HG03064 (cell line): ENCODE data around the gene WDR72.

ENCODE experiments used
- ATAC-seq: cut with Tn5 transposase; IDR thresholded peaks from one replicate; pipeline ENCODE4 v1.9.1; 2021; ENCODE audit warnings: low read depth; ENCODE audit not compliant: unreplicated experiment

WDR72 gene

DNA sequence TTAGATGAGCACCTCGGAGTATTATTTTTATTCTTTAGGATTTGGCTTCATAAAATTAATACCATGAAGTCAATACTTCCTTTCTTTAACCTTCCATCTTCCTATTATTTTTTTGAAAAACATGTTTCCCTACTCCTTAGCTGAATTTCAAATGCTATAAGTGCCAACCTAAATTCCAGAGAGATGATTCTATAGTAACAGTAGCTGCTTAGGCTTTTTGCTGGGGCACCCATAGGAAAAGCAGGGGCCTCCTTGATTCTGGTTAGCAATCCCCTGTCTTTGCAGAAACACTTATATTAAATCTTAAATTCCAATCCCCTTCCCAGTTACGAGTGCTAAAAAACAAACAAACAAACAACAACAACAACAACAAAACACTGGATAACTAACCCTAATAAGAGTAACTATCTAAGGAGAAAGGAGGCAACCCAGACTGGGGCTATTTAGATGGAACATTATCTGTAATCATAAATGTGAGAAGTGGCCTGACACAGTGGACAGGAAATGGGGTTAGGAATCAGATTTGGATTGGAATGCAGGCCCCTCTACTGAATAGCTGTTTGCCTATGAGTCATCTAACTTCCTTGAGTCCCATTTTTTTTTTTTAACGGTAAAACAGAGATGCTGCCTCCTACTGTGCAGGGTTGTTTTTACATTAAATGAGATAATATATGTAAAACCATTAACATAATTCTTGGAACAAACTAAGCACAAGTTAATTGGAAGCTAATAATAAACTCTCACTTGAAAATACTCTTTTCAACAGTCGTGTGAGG, 148.1 kb downstream of the WDR72 start:
- ATAC-seq = no peak

DNA sequence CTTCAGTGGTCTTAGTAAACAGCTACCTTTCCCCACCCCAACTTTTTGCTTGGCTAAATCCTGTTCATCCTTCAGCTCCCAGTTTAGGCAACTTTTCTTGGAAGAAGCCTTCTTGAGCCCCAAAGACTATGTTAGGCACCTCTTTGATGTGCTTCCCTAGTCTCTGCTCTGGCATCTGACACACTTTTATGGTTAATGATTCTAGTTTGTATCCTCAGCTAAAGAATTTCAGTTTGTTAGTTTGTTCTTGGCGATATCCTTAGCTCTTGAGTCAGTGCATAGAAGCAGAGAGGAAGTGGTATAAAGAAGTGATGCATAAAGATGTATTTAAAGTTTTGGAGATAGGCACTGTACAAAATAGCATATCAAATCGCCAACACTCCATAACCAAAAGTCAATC, 168.4 kb downstream of the WDR72 start:
- no peak for ATAC-seq

DNA sequence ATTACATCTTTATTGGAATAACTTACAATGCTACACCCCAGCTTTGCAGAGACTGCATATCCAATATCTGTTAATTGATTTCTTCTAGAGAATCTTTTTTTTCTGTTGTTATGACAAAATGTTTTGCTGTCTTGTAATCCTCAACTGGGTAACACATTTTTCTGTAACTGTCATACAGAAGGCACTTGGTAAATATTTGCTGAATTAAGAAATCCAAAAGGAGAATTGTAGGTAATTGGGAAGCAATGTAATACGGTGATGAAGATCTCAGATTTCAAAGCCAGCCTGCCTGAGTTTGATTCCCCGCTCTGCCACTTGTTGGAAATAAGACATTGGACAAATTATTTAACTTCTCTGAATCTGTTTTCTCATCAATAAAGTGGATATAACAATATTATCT, 169.1 kb downstream of the WDR72 start:
- no peak for ATAC-seq

DNA sequence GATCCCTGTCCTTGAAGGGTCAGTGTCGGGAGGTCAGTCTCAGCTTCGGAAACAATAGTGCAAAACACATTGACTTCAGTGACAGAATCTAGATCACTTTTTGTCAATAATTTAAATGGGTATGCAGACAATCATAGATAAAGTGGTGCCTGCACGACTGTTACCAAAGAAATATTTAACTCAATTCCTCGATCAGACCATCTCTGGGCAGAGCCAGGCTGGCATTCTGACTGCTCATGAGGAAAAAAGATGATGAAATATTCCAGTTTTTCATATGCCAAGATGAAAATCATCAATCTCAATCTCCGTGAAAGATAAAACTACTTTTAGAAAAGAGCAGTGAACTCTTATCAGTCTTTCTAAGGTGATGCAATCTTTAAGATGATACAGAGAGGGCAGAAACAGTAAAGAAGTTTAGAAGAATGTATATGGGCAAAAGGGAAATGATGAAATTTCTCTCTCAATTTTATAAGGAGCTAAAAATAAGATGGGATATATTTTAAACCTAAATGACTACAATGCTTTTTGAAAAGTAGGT, 169.9 kb downstream of the WDR72 start:
- ATAC-seq = no peak

DNA sequence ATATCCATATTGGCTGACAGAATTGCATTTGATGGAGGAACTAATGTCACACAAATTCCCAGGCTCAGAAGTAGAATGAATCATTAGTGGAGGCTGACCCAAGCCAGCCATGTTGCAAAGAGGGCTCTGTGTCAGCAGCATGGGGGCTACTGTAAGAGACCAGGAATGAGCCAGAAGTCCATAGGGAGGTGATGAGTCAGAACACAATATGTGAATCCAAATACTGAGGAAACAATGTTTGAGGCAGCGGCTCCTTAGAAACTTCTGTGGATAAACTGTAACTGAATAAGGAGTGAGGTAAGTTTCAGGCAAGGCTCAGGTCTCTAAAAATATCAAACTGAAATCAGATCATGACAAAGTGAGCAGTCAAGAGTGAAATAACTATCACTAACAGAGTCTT, 170.7 kb downstream of the WDR72 start:
- no peak for ATAC-seq

DNA sequence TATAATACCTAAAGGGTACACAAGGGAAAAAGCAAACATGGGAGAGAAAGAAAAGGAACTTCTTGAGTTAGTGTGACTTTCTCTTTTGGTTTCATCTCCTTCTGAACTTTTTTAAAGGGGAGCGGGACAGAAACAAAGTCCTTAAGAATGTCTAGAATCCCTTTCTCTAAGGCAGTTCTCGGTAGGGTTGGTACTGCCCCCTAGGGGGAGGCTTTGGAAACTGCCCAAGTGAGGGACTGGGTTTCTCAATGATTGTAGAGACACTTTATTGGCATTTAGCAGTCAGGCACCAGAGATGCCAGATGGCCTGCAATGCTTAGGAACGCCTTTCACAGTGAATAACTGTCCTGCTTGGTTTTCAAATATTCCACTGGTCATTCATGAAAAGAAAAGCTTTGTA, 172.7 kb downstream of the WDR72 start:
- no peak for ATAC-seq

DNA sequence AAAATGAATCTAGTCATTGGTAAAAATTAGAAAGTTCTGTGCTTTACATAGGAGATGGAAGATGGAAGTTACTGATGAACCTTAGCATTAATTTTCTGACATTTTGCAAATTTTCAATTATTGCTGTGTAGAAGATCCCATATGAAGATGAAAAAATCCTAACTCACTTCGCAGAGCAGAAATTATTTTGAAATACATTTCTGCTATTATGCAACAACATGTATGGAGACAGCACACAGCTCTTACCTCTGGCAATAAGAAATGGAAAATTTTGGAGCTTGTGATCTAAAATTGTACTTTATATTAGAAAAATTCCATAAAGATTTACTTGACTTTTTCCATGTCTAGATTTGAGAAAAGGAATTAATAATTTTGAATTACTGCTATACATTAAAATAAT, 177.9 kb downstream of the WDR72 start:
- no peak for ATAC-seq

DNA sequence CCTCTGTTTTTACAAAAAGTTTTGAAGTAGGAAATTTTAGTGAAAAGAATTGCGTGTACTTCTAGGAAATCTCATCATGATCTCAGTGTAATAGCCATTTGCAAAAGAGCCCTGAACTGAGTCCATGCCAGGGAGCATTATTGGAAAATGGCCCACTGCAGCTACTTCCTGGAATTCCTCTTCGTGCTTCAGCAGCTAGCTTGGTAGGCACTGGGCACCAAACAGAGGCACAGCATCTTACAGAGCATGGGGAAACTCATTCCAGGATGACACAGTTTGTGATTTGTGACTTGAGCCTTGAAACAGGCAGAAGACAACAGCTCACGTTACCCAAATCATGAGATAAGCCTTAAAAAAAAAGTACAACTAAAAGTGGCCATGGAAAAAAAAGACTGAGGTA, 179.1 kb downstream of the WDR72 start:
- no peak for ATAC-seq

DNA sequence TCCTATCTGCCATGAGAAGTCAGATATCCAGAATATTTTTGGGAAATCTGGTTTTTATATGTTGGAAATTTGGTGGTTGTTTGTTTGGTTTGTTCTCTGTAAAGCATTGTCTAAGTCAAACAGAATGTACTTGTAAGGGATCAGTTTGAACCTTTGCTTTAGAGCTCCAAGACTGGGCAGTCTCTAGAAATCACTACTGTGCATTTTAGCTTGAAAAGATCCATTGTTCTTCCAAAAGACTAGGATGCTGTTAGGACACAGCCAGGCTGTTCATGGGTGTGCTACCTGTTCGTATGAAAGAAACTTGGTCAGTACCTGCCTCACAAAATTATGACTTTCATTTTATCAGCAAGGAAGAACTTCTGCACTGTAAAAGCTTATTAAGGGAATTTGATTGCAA, 182.6 kb downstream of the WDR72 start:
- no peak for ATAC-seq

GRCh38 chr15:53573091-53573490, 186.4 kb downstream of the WDR72 start:
- ATAC-seq = no peak

DNA sequence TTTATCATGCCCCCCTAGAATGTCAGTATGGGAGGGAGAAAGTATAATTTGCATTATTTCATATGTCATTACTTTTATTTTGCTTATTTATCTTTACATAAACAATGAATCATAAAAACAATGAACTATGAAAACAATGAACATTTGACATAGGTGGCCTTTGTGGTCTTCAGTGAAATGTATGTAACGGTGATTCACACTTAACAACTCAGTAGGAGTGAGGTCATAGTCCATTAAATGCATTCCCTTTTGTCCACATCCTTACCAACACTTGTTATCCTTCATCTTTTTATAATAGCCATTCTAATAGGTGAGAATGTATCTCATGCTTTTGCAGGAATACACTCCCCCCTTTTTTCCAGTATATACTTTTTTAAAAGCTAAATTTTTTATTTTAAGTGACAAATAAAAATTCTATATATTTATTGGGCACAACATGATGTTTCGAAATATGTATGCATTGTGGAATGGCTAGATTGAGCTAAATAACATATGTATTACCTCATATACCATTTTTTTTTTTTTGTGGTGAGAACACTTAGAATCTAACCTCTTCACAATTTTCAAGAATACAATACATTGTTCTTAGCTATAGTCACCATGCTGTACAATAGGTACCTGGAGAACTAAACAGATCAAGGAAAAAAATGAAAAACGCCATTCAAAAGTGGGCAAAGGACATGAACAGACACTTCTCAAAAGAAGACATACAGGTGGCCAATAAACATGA, 189.5 kb downstream of the WDR72 start:
- ATAC-seq = no peak

- no peak for ATAC-seq
Measured at GRCh38 chr15:53566912-53567311, 192.6 kb downstream of the WDR72 start.

- no peak for ATAC-seq
Measured at GRCh38 chr15:53565721-53566120, 193.7 kb downstream of the WDR72 start.

DNA sequence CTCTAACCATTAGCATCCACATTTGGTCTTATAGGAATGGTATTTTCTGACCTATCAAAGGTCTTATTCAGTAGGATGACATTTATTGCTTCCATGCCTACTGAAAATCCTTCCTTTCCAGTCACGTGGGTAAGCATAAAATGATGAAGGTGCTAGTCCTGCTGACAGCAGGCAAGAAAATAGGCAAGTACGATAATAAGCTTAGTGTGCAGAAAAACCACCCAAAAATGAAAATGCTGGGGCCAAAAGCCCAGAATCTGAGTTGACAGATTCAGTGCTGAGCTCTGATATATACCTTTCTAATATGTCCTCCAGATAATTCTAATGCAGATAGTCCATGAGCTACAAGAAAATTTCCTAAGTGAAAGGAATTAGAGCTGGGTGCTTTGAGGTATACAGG, 194.8 kb downstream of the WDR72 start:
- ATAC-seq = no peak

DNA sequence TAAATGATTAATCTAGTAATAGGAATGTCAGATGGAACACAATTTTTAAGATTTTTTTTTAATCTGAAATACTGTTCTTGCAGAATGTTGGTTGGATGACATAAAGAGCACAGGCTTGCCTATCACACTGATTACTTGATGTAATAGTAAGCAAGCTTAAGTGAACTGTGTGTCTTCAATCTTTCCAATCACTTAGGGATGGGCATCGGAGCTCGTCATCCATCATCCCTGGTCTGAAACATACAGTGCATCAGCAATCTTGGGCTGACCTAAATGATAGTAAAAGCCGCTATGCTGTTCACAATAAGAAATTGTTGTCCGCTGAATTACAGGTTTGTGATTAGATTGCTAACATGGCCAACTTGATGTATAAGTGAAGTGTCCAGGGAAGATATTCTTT, 195.8 kb downstream of the WDR72 start:
- no peak for ATAC-seq

DNA sequence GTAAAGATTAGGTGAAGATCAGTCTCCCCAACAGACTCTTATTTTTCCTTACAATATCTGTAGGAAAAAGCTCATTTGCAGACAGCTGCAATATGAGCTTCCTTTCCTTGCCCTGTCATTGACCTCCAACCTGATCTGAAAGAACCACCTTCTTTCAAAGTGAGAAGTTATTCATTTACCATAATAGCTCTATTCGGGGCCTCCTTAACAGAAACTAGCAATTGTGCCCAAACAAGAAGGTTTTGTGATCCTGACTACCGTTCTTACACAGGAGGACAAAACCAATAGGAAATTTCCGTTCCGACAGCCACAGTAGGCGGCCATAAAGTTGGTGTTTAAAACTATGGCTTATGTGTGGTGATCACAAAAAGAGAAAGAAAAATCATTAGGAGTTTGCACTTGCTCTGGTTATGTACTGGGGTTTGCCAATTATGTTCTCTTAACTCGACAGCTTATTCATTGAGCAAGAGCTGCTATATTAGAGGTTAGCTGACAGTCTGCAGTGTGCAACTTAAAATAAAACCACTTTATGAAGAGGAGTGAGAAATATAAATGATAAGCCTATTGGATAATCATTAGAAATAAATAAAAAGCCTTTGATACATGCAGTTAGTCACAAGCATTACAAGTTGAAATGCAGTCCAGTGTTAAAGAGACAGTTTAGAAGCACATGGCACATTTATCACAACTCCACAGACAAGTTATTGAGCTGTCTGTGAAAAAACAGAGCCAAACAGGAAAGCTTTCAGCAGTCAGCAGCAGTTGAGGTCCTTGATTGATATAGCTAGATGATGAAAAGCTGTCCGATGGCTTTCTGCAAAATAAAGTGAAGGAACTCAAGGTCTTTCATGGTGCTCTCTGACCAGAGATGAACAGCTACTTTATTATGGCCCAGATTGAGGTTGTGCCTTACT, 199.8 kb downstream of the WDR72 start:
- no peak for ATAC-seq

GRCh38 chr15:53558384-53558783, 201.1 kb downstream of the WDR72 start:
- ATAC-seq = no peak

- no peak for ATAC-seq
Measured at GRCh38 chr15:53555226-53555625, 204.2 kb downstream of the WDR72 start.

- no peak for ATAC-seq
Measured at GRCh38 chr15:53549697-53550305, 209.7 kb downstream of the WDR72 start.

- ATAC-seq = no peak
Measured at GRCh38 chr15:53548236-53548635, 211.2 kb downstream of the WDR72 start.
